H9 (cell line): Measurements from ENCODE around the gene THTPA. TPM values are rescaled to one million over a fixed set of nuclear protein-coding genes. Genes with fewer than 3 reads are reported as not detected.
A peak's percentile ranks its signal among the peaks of the same experiment; 100 is the strongest.

Experiments
- DNase-seq: peaks from one replicate; pipeline ENCODE4 v3.0.0-alpha.2; 2017
- H2AFZ ChIP-seq: one replicate; pipeline ENCODE4 v1.6.1; 2013; ENCODE audit warnings: mild to moderate bottlenecking, low read length, control low read depth, moderate library complexity
- H2AK5ac ChIP-seq: 2 replicates; pipeline ENCODE4 v1.6.1; 2013; ENCODE audit warnings: low read length, control low read depth, mixed read lengths; ENCODE audit not compliant: insufficient read length
- H2BK120ac ChIP-seq: one replicate; pipeline ENCODE4 v1.6.1; 2013; ENCODE audit warnings: low read depth, mild to moderate bottlenecking, low read length, control low read depth, inconsistent platforms; ENCODE audit not compliant: poor library complexity, severe bottlenecking
- H2BK12ac ChIP-seq: 2 replicates; pipeline ENCODE4 v1.6.1; 2013; ENCODE audit warnings: low read length, control low read depth, mixed read lengths, low read depth; ENCODE audit not compliant: insufficient read length
- H2BK15ac ChIP-seq: 2 replicates; pipeline ENCODE4 v1.6.1; 2013; ENCODE audit warnings: low read depth, low read length, control low read depth
- H2BK20ac ChIP-seq: one replicate; pipeline ENCODE4 v1.6.1; 2013; ENCODE audit warnings: low read depth, mild to moderate bottlenecking, low read length, control low read depth, inconsistent platforms; ENCODE audit not compliant: poor library complexity, severe bottlenecking
- H2BK5ac ChIP-seq: 2 replicates; pipeline ENCODE4 v1.6.1; 2013; ENCODE audit warnings: low read length, control low read depth, mixed read lengths; ENCODE audit not compliant: insufficient read length
- H3K14ac ChIP-seq: 2 replicates; pipeline ENCODE4 v1.6.1; 2013; ENCODE audit warnings: low read length, control low read depth; ENCODE audit not compliant: insufficient read depth
- H3K18ac ChIP-seq: 2 replicates; pipeline ENCODE4 v1.6.1; 2013; ENCODE audit warnings: low read depth, mild to moderate bottlenecking, mixed read lengths, low read length, control low read depth; ENCODE audit not compliant: insufficient read length
- H3K23ac ChIP-seq: 2 replicates; pipeline ENCODE4 v1.6.1; 2013; ENCODE audit warnings: low read length, control low read depth, mixed read lengths, low read depth; ENCODE audit not compliant: insufficient read length
- H3K23me2 ChIP-seq: 2 replicates; pipeline ENCODE4 v1.6.1; 2013; ENCODE audit warnings: low read depth, mild to moderate bottlenecking, mixed read lengths, low read length, control low read depth; ENCODE audit not compliant: insufficient read length, poor library complexity, severe bottlenecking
- H3K27ac ChIP-seq: 2 replicates; pipeline ENCODE4 v1.5.1; 2013; ENCODE audit warnings: low read length, control low read depth, mixed read lengths, low read depth; ENCODE audit not compliant: insufficient read length
- H3K27me3 ChIP-seq: 2 replicates; pipeline ENCODE4 v1.6.1; 2013; ENCODE audit warnings: low read length, control low read depth, inconsistent platforms; ENCODE audit not compliant: insufficient read depth
- H3K4ac ChIP-seq: 2 replicates; pipeline ENCODE4 v1.6.1; 2013; ENCODE audit warnings: low read depth, mild to moderate bottlenecking, control low read depth, inconsistent platforms, low read length, moderate library complexity
- H3K4me1 ChIP-seq: 2 replicates; pipeline ENCODE4 v1.6.1; 2013; ENCODE audit warnings: low read length, control low read depth, inconsistent platforms; ENCODE audit not compliant: insufficient read depth
- H3K4me2 ChIP-seq: 2 replicates; pipeline ENCODE4 v1.6.1; 2013; ENCODE audit warnings: low read length, control low read depth, mixed read lengths; ENCODE audit not compliant: insufficient read length, insufficient read depth
- H3K56ac ChIP-seq: 2 replicates; pipeline ENCODE4 v1.6.1; 2013; ENCODE audit warnings: low read depth, mild to moderate bottlenecking, mixed read lengths, low read length, control low read depth; ENCODE audit not compliant: insufficient read length
- H3K79me1 ChIP-seq: 2 replicates; pipeline ENCODE4 v1.6.1; 2013; ENCODE audit warnings: low read depth, mild to moderate bottlenecking, moderate library complexity, low read length, control low read depth, inconsistent platforms; ENCODE audit not compliant: insufficient read depth, poor library complexity, severe bottlenecking
- H3K79me2 ChIP-seq: 2 replicates; pipeline ENCODE4 v1.6.1; 2013; ENCODE audit warnings: low read length, control low read depth, inconsistent platforms; ENCODE audit not compliant: insufficient read depth
- H3K9ac ChIP-seq: 2 replicates; pipeline ENCODE4 v1.6.1; 2013; ENCODE audit warnings: low read length, control low read depth, mixed read lengths; ENCODE audit not compliant: insufficient read length; ENCODE audit errors: extremely low read depth
- H3K9me3 ChIP-seq: one replicate; pipeline ENCODE4 v1.6.1; 2013; ENCODE audit warnings: low read depth, low read length, inconsistent platforms; ENCODE audit not compliant: control insufficient read depth
- H3T11ph ChIP-seq: one replicate; pipeline ENCODE4 v1.6.1; 2013; ENCODE audit warnings: mild to moderate bottlenecking, low read length, control low read depth, inconsistent platforms
- H4K20me1 ChIP-seq: one replicate; pipeline ENCODE4 v1.6.1; 2013; ENCODE audit not compliant: control insufficient read depth, insufficient read length, insufficient read depth
- H4K5ac ChIP-seq: 2 replicates; pipeline ENCODE4 v1.6.1; 2013; ENCODE audit warnings: low read depth, mild to moderate bottlenecking, mixed read lengths, low read length, control low read depth; ENCODE audit not compliant: insufficient read length
- H4K8ac ChIP-seq: replicated peaks from 2 replicates; pipeline ENCODE4 v1.6.1; 2013; ENCODE audit warnings: low read length, control low read depth, mixed read lengths, low read depth; ENCODE audit not compliant: insufficient read length
- H4K91ac ChIP-seq: 2 replicates; pipeline ENCODE4 v1.6.1; 2013; ENCODE audit warnings: low read depth, mild to moderate bottlenecking, moderate library complexity, mixed read lengths, low read length, control low read depth; ENCODE audit not compliant: insufficient read length
- H3K27ac Mint-ChIP-seq, 3 experiments: 2 replicates in 2 of 3; 3 replicates in 1 of 3; pipeline ENCODE4 v1.8.0; 2020 to 2021; ENCODE audit warnings: mixed read lengths in 3 of 3, mild to moderate bottlenecking in 1 of 3, moderate library complexity in 1 of 3
- H3K27me3 Mint-ChIP-seq: 2 replicates; pipeline ENCODE4 v1.8.0; 2021; ENCODE audit warnings: low read depth, mild to moderate bottlenecking, moderate library complexity, mixed read lengths
- H3K36me3 Mint-ChIP-seq, 3 experiments: 2 replicates in 2 of 3; 3 replicates in 1 of 3; pipeline ENCODE4 v1.8.0; 2020 to 2021; ENCODE audit warnings: low read depth in 3 of 3, mixed read lengths in 3 of 3; ENCODE audit not compliant: insufficient read depth in 1 of 3
- H3K4me1 Mint-ChIP-seq, 2 experiments: 2 replicates each; pipeline ENCODE4 v1.8.0; 2020; ENCODE audit warnings: mixed read lengths in 2 of 2
- H3K4me3 Mint-ChIP-seq, 2 experiments: 2 replicates in 1 of 2; 3 replicates in 1 of 2; pipeline ENCODE4 v1.8.0; 2020 to 2021; ENCODE audit warnings: mild to moderate bottlenecking in 2 of 2, mixed read lengths in 2 of 2, moderate library complexity in 1 of 2
- H3K9me3 Mint-ChIP-seq, 2 experiments: 2 replicates in 1 of 2; 3 replicates in 1 of 2; pipeline ENCODE4 v1.8.0; 2020; ENCODE audit warnings: mild to moderate bottlenecking in 2 of 2, mixed read lengths in 2 of 2, moderate library complexity in 1 of 2
- WGBS: extraction: QIAGEN DNeasy Blood & Tissue Kit; methylation state at CpG from one replicate; pipeline ENCODE4 v1.1.7; 2013; ENCODE audit warnings: missing lambda C conversion rate, low lambda C conversion rate, mixed read lengths; ENCODE audit not compliant: insufficient read length; ENCODE audit errors: extremely low coverage; 5-methylcytosine and 5-hydroxymethylcytosine counted together
- total RNA-seq: library from RNA; stranded (reverse); gene quantifications from 2 replicates; pipeline ENCODE4 v1.2.1, GENCODE V29; 2021
- TF ChIP-seq, protein P1 (sequence below): fragments of 200-600 bp; sonication (generic); conservative IDR thresholded peaks from 3 replicates; pipeline ENCODE4 v1.8.0; 2021; ENCODE audit warnings: antibody characterized with exemption, mild to moderate bottlenecking

The THTPA gene
- total RNA-seq, 1 experiment from 2014 or later = 15.6 TPM

DNA sequence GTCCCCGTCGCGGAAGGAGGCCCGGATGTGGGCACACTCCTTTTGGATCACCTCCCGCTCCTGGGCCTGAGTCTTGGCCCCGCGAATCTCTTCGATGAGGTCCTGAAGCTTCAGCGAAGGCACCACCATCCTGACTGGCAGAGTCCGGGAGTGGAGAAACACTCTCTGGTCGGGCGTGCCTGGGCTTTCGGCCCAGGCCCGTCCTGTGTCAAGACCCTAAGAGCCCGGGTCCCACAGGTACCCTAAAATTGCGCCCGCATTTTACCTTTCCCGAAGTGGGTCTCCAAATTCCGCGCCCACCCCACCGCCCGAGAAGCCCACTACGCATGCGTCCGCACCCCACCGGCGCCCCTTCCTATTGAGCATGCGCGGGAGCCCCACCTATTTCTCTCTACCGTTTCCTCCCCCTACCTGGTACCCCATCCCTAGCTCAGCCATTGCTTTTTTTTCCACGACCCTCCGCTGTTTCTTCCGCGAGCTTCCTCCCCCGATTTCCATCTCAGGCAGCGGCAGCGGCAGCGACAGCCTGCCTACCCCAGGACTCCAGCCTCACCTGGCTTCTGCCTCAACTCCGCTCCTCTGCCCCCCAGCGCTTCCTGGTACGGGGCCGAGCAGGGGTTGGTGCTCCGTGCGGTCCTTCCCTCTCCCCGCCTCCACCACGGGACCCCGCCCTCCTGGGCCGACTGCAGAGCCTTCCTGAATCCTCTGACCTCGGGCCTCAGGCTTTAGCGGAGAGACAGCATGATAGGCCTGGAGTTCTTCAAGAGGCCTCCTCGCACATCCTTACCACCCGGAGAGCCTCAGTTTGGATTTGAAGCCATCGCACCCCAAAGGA lies 11.3 kb downstream of the THTPA start, which contains the start of gene AP1G2:
AP1G2 (minus strand) TSS at position 606 of the 835 bp plus-strand sequence; CDS start at position 129, 477 bp downstream.
- H3K9ac ChIP-seq = peak within 1 kb of the TSS; percentile 18
- H3K18ac ChIP-seq = peak within 1 kb of the TSS; percentile 86
- no peaks in the 10 kb centered on the region for H3K9me3 Mint-ChIP-seq
- peaks cover 9% of the 10 kb centered on the region for H3K4me1 ChIP-seq
- peaks cover 4% of the 10 kb centered on the region for H3K27me3 Mint-ChIP-seq
- no peak within 1 kb of the TSS for H3K27ac ChIP-seq
- no peak within 1 kb of the TSS for H3K23ac ChIP-seq
- H2AFZ ChIP-seq = no peak within 1 kb of the TSS
- H2BK20ac ChIP-seq = no peak within 1 kb of the TSS
- no CpG with 5 or more reads among the region's 53 CpGs for WGBS
- DNase-seq = peak; percentile 94
- H3K9me3 ChIP-seq = no peaks in the 10 kb centered on the region
- peaks cover 3% of the 10 kb centered on the region for H3K23me2 ChIP-seq
- H4K8ac ChIP-seq = no peak within 1 kb of the TSS
- no peaks in the 10 kb centered on the region for H3K27me3 ChIP-seq
- peak within 1 kb of the TSS; percentile 95 to 99 for H3K4me3 Mint-ChIP-seq
- no peak within 1 kb of the TSS for H2BK12ac ChIP-seq
- no peak within 1 kb of the TSS for H2AK5ac ChIP-seq
- no peak within 1 kb of the TSS for H3T11ph ChIP-seq
- no peak within 1 kb of the TSS for H2BK15ac ChIP-seq
- H4K91ac ChIP-seq = no peak within 1 kb of the TSS
- H2BK5ac ChIP-seq = no peak within 1 kb of the TSS
- H3K4me2 ChIP-seq = peak within 1 kb of the TSS; percentile 75
- no peak within 1 kb of the TSS for H3K4ac ChIP-seq
- peak within 1 kb of the TSS; percentile 80; the same call in 1 of the 2 replicates for H3K14ac ChIP-seq
- no peaks in the 10 kb centered on the region for H3K79me1 ChIP-seq
- H2BK120ac ChIP-seq = no peak within 1 kb of the TSS
- peak within 1 kb of the TSS; percentile 94 to 97 (median 95) for H3K27ac Mint-ChIP-seq
- H3K79me2 ChIP-seq = no peaks in the 10 kb centered on the region
- no peak within 1 kb of the TSS for H3K56ac ChIP-seq
- H3K4me1 Mint-ChIP-seq = peaks cover 35% of the 10 kb centered on the region in 2 experiments
- peaks cover 3% of the 10 kb centered on the region for H4K20me1 ChIP-seq
- H4K5ac ChIP-seq = no peak within 1 kb of the TSS
- peaks cover 12 to 40% (median 34%) of the 10 kb centered on the region in 3 experiments for H3K36me3 Mint-ChIP-seq
- TF ChIP-seq, protein P1, sequence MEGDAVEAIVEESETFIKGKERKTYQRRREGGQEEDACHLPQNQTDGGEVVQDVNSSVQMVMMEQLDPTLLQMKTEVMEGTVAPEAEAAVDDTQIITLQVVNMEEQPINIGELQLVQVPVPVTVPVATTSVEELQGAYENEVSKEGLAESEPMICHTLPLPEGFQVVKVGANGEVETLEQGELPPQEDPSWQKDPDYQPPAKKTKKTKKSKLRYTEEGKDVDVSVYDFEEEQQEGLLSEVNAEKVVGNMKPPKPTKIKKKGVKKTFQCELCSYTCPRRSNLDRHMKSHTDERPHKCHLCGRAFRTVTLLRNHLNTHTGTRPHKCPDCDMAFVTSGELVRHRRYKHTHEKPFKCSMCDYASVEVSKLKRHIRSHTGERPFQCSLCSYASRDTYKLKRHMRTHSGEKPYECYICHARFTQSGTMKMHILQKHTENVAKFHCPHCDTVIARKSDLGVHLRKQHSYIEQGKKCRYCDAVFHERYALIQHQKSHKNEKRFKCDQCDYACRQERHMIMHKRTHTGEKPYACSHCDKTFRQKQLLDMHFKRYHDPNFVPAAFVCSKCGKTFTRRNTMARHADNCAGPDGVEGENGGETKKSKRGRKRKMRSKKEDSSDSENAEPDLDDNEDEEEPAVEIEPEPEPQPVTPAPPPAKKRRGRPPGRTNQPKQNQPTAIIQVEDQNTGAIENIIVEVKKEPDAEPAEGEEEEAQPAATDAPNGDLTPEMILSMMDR = no peak
